ENCODE results near the gene ZNF410.
"Not testable (repeated sequence)": the region's sequence is repeated elsewhere in the genome, so short reads cannot be mapped to it uniquely, and the experiment has no call there.

ZNF410 gene

GRCh38 chr14:73887318-73887616 lies 608 bp downstream of the ZNF410 start:
- DNase-seq (ENCODE audit: low read depth in 2 of 2), result no peak

DNA sequence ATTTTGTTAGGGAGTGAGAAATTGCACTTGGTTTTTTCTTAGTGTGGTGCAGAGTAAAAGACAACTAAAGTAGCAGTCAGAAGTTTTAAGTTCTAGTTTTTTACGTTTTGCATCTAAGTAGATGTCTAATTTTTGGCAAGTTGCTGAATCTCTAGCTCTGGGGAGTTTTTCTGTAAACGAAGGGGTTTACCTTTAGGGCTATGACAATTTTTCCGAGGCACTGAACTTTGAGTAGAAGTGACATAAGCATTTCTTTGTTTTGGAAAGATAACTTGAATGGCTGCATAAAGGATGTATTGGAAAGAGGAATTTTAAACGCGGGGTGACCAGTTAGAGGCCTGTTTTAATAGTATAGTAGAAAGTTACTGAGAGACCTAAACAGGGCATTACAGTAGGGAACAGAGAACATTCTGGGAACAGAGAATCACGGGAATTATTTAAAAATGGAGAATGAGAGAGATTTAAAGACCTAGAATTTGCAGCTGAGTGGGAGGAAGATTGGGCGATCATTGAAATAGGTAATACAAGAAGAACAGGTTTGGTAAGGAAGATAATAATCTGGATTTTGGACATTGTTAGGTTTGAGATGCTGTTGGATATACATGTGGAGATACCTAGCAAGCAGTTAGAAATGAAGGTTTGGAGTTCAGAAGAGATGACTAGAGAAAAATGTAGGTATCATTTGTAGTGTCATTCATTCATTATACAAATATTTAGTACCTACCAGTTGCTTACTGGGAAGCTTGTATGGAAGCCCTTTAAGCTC lies 1.2 kb downstream of the ZNF410 start:
- no peak for DNase-seq (ENCODE audit: low read depth in 2 of 2)

DNA sequence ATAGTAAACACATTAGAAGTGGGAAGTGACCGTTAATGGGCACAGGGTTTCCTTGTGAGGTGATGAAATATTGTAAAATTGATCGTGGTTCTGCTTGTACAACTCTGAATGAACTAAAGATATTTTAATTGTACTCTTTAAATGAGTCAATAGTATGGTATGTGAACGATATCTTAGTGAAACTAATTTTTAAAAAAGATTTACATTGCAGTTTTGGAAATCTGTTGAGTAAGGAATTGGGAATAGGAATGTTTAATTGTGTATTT lies 1.7 kb downstream of the ZNF410 start:
- DNase-seq (ENCODE audit: low read depth in 2 of 2), result no peak

DNA sequence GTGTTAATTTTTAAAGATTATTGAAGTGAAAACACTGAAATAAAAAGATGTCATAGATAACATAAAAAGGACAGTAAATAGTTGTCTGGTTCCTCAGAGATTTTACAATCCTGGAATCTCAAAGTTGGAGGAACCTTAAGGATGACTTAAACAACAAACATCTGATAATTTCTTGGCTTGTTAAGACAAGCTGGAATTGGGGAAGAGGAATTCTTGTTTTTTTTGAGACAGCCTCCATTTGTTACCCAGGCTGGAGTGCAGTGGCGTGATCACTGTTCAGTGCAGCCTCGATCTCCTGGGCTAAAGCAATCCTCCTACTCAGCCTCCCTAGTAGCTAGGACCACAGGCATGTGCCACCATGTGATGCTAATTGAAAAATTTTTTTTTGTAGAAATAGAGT lies 2.3 kb downstream of the ZNF410 start:
- no peak for DNase-seq (ENCODE audit: low read depth in 2 of 2)

GRCh38 chr14:73889376-73889775 lies 2.7 kb downstream of the ZNF410 start:
- no peak for DNase-seq (ENCODE audit: low read depth in 2 of 2)

GRCh38 chr14:73894180-73894687 lies 7.6 kb downstream of the ZNF410 start:
- DNase-seq (ENCODE audit: low read depth in 2 of 2), result not testable (repeated sequence)

GRCh38 chr14:73895939-73896338 lies 9.3 kb downstream of the ZNF410 start:
- DNase-seq (ENCODE audit: low read depth in 2 of 2), result no peak

- no peak for DNase-seq (ENCODE audit: low read depth in 2 of 2)
Measured at GRCh38 chr14:73896521-73896920, 9.9 kb downstream of the ZNF410 start.

GRCh38 chr14:73903028-73903427 lies 16.4 kb downstream of the ZNF410 start:
- DNase-seq (ENCODE audit: low read depth in 2 of 2), result no peak

DNA sequence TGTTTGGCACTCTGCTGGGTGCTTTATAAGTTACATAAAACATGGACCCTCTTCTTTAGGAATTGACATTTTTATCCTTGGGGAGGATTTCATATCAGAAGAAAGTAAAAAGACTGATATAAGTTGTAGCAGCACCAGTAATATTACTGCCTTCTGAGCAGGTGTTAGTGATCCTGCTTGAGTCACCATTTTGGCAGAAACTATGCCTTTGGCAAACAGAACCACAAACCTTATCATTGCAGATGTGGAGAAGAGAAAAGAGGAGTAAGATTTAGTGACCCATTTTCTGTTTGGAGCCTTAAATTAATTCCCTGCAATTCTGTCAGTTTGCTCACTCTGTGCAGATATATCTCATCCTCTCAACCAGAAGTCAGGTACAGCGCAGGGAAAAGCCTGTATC lies 23.0 kb downstream of the ZNF410 start:
- DNase-seq (ENCODE audit: low read depth in 2 of 2), result no peak

GRCh38 chr14:73913256-73913655 lies 26.6 kb downstream of the ZNF410 start:
- no peak for DNase-seq (ENCODE audit: low read depth in 2 of 2)

DNA sequence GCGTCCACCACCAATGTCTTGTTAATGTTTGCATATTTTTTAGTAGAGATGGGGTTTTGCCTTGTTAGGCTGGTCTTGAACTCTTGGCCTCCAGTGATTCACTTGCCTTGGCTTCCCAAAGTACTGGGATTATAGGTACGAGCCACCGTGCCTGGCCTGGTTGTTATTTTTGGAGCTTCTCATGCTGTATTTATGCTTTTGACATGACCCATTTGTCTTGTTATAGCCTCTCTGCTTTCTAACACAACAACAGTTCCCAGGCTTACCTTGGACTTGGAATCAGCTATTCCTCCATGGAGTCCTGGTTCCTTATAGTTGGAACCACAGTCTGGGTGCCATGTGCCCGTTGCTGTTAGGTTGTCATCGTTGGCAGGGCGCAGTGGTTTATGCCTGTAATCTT lies 29.7 kb downstream of the ZNF410 start:
- DNase-seq (ENCODE audit: low read depth in 2 of 2), result no peak

DNA sequence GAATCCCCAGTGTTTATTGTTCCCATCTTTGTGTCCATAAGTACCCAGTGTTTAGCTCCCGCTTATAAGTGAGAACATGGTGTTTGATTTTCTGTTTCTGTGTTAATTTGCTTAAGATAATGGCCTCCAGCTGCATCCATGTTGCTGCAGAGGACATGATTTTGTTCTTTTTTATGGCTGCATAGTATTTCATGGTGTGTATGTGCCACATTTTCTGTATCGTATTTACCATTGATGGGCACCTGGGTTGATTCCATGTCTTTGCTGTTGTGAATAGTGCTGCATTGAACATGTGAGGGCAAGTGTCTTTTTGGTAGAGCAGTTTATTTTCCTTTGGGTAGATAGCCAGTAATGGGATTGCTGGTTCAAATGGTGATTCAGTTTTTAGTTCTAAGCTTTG lies 32.8 kb downstream of the ZNF410 start:
- not testable (repeated sequence) for DNase-seq (ENCODE audit: low read depth in 2 of 2)

GRCh38 chr14:73924337-73924736 lies 37.7 kb downstream of the ZNF410 start:
- no peak for DNase-seq (ENCODE audit: low read depth in 2 of 2)

- DNase-seq (ENCODE audit: low read depth in 2 of 2), result no peak
Measured at GRCh38 chr14:73935666-73936065, 49.0 kb downstream of the ZNF410 start.

GRCh38 chr14:73936548-73936947 lies 49.9 kb downstream of the ZNF410 start:
- no peak for DNase-seq (ENCODE audit: low read depth in 2 of 2)

- no peak for DNase-seq (ENCODE audit: low read depth in 2 of 2)
Measured at GRCh38 chr14:73937012-73937411, 50.4 kb downstream of the ZNF410 start.

- DNase-seq (ENCODE audit: low read depth in 2 of 2), result no peak
Measured at GRCh38 chr14:73942180-73942579, 55.5 kb downstream of the ZNF410 start.

DNA sequence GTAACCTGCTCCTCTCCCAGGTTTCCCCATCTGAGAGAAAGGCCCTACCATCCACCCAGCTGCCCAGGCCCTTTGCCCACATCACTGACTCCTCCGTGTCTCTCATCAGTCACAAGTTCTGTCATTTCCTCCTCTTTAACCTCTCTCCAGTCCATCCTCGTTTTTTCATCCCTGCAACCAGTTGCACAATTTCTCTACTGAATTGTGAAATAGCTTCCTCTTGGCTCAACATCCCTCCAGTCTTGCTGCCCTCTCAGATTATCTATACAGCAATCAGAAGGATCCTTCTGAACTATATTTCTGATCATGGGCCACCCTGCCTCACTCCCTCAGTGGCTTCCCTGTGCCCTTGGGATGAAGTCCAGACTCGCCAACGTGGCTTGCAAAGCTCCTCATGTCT lies 56.4 kb downstream of the ZNF410 start:
- DNase-seq (ENCODE audit: low read depth in 2 of 2), result no peak

- DNase-seq (ENCODE audit: low read depth in 2 of 2), result no peak
Measured at GRCh38 chr14:73944432-73945158, 57.9 kb downstream of the ZNF410 start.

GRCh38 chr14:73945159-73945670 lies 58.6 kb downstream of the ZNF410 start:
- no peak for DNase-seq (ENCODE audit: low read depth in 2 of 2)

DNA sequence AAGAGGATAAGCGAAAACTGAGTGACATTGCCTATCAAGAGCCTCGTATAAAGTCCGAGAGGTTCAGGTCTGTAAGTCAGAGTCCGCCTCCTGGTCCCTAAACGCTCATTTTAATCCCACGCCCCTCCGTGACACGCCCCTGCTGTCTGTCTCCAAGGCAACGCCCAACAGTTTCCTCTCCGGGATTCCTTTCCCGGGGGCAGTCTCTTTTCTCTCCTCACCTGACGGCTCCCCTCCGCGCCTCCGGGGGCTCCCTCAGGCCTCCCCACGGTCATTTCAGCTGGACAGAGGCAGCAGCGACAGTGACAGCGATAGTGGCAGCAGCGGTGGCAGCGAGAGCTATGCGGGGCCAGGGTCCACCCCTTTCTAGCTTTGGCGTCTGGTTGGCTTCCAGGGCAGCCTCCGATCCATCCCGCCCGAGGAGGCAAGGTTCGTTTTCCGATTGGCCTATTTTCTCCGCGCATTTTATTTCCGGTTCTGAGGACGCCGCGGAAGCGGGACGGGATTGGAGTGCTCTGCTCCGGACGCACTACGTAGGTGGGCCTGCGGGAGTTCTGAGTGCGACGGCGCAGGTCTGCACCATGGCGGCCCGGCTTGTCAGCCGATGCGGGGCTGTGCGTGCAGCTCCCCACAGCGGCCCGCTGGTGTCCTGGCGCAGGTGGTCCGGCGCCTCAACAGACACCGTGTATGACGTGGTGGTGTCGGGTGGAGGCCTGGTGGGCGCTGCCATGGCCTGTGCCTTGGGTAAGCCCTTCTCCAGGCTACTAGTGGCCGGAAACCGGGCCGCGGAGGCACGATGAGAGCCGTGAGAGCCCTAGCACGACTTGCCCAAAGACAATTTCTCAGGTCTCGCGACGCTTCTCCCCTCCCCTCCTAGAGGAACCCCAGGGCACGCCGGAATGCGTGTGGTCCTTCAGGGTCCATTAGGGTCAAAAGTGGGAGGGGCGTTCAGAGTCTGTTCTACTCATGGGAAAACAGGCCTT lies 63.4 kb downstream of the ZNF410 start, which contains the start of the genes COQ6 and FAM161B:
Gene COQ6, plus strand, starts transcription at position 551 of the 983 bp plus-strand sequence. Its CDS starts 31 bp downstream, at position 582.
Gene FAM161B, minus strand, starts transcription at position 343 of the 983 bp plus-strand sequence. Its CDS starts 68 bp downstream, at position 275.
- peak; percentile 86 to 92 for DNase-seq (ENCODE audit: low read depth in 2 of 2)

All from stimulated activated CD8-positive, alpha-beta memory T cell treated with anti-CD3 and anti-CD28 coated beads, Interleukin-15, amount 100 ng/mL, for 48 hours (primary cell).